ENCODE data around the gene SET. TPM values are rescaled to one million over a fixed set of nuclear protein-coding genes. Genes with fewer than 3 reads are reported as not detected.
A peak's percentile ranks its signal among the peaks of the same experiment; 100 is the strongest.

SET gene
- total RNA-seq, 2 experiments from 2014 or later = 749 to 755 TPM

DNA sequence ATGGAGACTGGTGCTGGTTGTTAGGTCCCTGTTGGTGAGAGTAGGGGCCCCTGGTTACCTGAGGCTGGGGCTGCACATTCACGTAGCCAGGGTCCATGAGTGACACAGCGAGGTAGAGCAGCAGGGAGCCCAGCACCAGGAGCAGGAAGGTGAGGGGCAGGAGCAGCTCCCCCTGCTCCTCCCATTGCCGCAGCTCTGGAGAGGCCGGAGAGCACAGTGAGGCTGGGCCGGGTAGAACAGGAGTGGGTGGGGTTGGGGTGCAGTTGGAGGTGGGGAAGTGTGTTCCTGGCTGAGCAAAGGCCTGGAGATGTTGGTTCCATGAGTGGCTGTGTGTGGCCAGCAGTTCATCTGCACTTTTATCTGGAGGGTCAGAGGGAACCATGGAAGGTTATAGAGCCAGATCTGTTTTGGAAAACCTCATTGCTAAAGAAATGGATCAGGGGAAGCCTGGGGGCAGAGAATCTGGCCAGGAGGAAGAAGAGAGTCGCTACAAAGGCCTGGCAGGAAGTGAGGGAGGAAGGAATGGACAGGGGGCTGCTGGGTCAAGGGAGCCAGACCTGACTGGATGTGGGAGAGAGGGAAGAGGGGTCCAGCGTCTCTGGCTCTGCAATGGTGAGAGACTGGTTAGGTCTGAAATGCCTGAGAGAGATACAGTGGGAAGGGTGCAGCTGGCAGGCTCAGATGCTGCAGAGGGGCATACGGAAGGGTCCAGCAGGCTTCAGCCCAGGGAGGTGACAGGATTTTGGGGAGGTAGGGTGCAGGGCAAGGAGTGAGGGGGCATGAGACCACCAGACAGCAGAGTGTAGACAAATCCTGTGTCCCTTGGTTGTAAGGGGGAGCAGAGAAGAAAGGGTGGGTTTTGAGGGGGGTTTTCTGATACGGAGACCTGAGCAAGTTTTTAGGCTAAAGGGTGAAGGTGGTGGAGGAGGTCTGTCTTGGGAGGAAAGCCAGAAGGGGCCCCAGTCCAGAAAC is 33.6 kb downstream of the SET start:
- H3K27ac Mint-ChIP-seq = peak overlapping the region; percentile 96
- intact Hi-C loops (cut with micrococcal nuclease) = no loop called here

GRCh38 chr9:128723352-128723865 is 34.4 kb downstream of the SET start:
- H3K36me3 Mint-ChIP-seq (ENCODE audit: low read depth) = peaks cover 2% of the 10 kb centered on the region
- ChIA-PET CTCF (interaction anchor here (0.7 to 1.4 kb wide), 6 partner anchors 9 to 106 kb away, joined by 3 to 5 read pairs (median 4); partner anchors contain the start of genes PKN3 and SPOUT1), POLR2A (interaction anchor here (1.0 to 2.9 kb wide), 7 partner anchors 9 to 170 kb away, joined by 3 to 10 read pairs (median 7); partner anchors contain the start of gene SPTAN1)
- no peak for DNase-seq
- H3K27ac Mint-ChIP-seq = peak overlapping the region; percentile 96
- TF ChIP-seq, protein P1, sequence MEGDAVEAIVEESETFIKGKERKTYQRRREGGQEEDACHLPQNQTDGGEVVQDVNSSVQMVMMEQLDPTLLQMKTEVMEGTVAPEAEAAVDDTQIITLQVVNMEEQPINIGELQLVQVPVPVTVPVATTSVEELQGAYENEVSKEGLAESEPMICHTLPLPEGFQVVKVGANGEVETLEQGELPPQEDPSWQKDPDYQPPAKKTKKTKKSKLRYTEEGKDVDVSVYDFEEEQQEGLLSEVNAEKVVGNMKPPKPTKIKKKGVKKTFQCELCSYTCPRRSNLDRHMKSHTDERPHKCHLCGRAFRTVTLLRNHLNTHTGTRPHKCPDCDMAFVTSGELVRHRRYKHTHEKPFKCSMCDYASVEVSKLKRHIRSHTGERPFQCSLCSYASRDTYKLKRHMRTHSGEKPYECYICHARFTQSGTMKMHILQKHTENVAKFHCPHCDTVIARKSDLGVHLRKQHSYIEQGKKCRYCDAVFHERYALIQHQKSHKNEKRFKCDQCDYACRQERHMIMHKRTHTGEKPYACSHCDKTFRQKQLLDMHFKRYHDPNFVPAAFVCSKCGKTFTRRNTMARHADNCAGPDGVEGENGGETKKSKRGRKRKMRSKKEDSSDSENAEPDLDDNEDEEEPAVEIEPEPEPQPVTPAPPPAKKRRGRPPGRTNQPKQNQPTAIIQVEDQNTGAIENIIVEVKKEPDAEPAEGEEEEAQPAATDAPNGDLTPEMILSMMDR (IDR thresholded peaks at IDR 0.05) = no peak
- ATAC-seq = no peak
- peak overlapping the region; percentile 99 for H3K4me3 Mint-ChIP-seq
- no peaks in the 10 kb centered on the region for H3K9me3 Mint-ChIP-seq
- peaks cover 33% of the 10 kb centered on the region for H3K4me1 Mint-ChIP-seq (ENCODE audit: low read depth)
- no peaks in the 10 kb centered on the region for H3K27me3 Mint-ChIP-seq
- intact Hi-C loops (cut with micrococcal nuclease) = no loop called here

More for the DNA sequence above, 33.6 kb downstream of the SET start:
- peaks cover 33% of the 10 kb centered on the region for H3K4me1 Mint-ChIP-seq (ENCODE audit: low read depth)
- H3K36me3 Mint-ChIP-seq (ENCODE audit: low read depth) = peaks cover 2% of the 10 kb centered on the region
- ATAC-seq = no peak
- DNase-seq = no peak
- no peaks in the 10 kb centered on the region for H3K27me3 Mint-ChIP-seq
- TF ChIP-seq, protein P1 (IDR thresholded peaks at IDR 0.05) = no peak
- POLR2A ChIA-PET = interaction anchor here (1.0 to 1.4 kb wide), 4 partner anchors 15 to 38 kb away, joined by 3 to 4 read pairs (median 4); partner anchors contain the start of gene SET
- no peaks in the 10 kb centered on the region for H3K9me3 Mint-ChIP-seq
- peak overlapping the region; percentile 99 for H3K4me3 Mint-ChIP-seq
- CTCF ChIA-PET = no interaction called here

DNA sequence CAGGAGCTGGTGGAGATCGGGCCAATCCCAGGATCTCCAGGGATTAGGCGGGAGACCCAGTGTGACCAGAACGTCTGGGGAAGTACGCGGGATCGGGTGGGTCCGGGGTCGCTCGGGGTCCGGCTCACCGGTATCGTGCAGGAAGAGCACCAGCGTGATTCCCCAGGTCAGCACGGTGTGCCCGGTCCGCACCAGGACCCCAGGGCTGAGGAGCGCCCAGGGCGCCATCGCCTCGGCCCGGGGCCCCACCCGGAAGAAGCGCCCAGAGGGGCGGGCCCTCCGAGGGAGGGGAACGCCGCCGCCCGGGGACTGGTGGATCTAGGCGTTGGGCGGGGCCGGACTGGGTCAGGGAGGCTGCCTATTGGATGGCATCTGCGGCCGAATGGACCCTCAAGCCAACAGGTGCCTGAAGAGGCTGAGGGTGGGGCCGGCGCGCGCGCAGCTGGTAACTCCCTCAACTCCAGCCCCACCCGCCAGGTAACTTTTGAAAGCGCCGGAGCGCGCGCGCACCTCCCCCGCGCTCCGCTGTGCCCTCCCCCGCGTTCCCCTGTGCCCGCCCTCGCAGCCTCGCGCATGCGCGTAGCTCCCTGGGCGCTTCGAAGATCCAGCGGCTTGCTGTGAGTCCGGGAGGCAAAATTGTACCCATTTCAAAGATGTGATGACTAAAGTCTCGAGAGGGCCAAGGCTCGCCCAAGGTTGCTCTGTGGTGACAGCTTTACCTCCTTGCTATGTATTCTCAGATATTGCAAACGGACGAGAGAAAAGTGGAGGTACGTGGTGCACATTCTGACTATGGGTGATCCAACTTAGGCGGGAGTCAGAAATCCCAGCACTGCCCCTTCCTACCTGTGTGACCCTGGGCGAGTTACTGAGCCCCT is 35.1 kb downstream of the SET start, which contains the start of gene ZDHHC12:
TSS of gene ZDHHC12 (minus strand) at position 262 of the 878 bp plus-strand sequence. CDS start at position 228, 34 bp downstream.
- DNase-seq (peak; percentile 100), ATAC-seq (peak; percentile 99)
- Mint-ChIP-seq H3K36me3 (ENCODE audit: low read depth) (peaks cover 2% of the 10 kb centered on the region), H3K27me3 (no peaks in the 10 kb centered on the region), H3K4me3 (peak within 1 kb of the TSS; percentile 99), H3K4me1 (ENCODE audit: low read depth) (peaks cover 33% of the 10 kb centered on the region), H3K27ac (peak within 1 kb of the TSS; percentile 96), H3K9me3 (no peaks in the 10 kb centered on the region)
- ChIA-PET CTCF (interaction anchor here (0.6 to 1.4 kb wide), 11 partner anchors 10 to 106 kb away, joined by 3 to 5 read pairs (median 3); partner anchors contain the start of genes PKN3 and SPOUT1), POLR2A (interaction anchor here (0.7 to 2.9 kb wide), 15 partner anchors 9 to 267 kb away, joined by 3 to 10 read pairs (median 3); partner anchors contain the start of genes SPTAN1 and ZER1)
- TF ChIP-seq, protein P1 (IDR thresholded peaks at IDR 0.05) = no peak
- intact Hi-C loops (cut with micrococcal nuclease) = no loop called here

GRCh38 chr9:128724744-128725211 is 35.8 kb downstream of the SET start:
- POLR2A ChIA-PET = interaction anchor here (0.8 to 2.9 kb wide), 14 partner anchors 9 to 268 kb away, joined by 3 to 10 read pairs (median 3); partner anchors contain the start of genes SPTAN1 and ZER1
- peak; percentile 58 for DNase-seq
- peaks cover 33% of the 10 kb centered on the region for H3K4me1 Mint-ChIP-seq (ENCODE audit: low read depth)
- H3K27me3 Mint-ChIP-seq = no peaks in the 10 kb centered on the region
- CTCF ChIA-PET = interaction anchor here (1.0 to 1.4 kb wide), 8 partner anchors 9 to 139 kb away, joined by 3 to 5 read pairs (median 3); partner anchors contain the start of gene PKN3
- H3K36me3 Mint-ChIP-seq (ENCODE audit: low read depth) = peaks cover 2% of the 10 kb centered on the region
- TF ChIP-seq, protein P1 (IDR thresholded peaks at IDR 0.05) = no peak
- peak overlapping the region; percentile 82 for H3K27ac Mint-ChIP-seq
- intact Hi-C loops (cut with micrococcal nuclease) = no loop called here
- no peak for ATAC-seq
- H3K9me3 Mint-ChIP-seq = no peaks in the 10 kb centered on the region
- H3K4me3 Mint-ChIP-seq = peak overlapping the region; percentile 99

All from activated CD8-positive, alpha-beta T cell treated with anti-CD3 and anti-CD28 coated beads for 36 hours (primary cell).